NCI-H510A (cell line): ENCODE results near the gene DCST1.
A peak's percentile ranks its signal among the peaks of the same experiment; 100 is the strongest.

Experiments
- DNase-seq: peaks from one replicate; lab custom pipeline; 2025; lab: John Stamatoyannopoulos, UW

DCST1 gene

DNA sequence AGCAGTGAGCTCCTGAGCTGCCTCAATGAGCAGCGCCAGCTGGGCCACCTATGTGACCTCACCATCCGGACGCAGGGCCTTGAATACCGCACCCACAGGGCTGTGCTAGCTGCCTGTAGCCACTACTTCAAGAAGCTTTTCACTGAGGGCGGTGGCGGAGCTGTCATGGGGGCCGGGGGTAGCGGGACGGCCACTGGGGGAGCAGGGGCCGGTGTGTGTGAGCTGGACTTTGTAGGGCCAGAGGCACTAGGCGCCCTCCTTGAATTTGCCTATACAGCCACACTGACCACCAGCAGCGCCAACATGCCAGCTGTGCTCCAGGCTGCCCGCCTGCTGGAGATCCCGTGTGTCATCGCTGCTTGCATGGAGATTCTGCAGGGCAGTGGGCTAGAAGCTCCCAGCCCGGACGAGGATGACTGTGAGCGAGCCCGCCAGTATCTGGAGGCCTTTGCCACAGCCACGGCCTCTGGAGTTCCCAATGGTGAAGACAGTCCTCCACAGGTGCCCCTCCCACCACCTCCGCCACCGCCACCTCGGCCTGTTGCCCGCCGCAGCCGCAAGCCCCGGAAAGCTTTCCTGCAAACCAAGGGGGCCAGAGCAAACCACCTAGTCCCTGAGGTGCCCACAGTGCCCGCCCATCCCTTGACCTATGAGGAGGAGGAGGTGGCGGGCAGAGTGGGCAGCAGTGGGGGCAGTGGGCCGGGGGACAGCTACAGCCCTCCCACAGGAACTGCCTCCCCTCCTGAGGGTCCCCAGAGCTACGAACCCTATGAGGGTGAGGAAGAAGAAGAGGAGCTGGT, 18.7 kb upstream of the DCST1 start:
- no peak for DNase-seq

- DNase-seq, result no peak
Observed at GRCh38 chr1:155015527-155016230, 17.9 kb upstream of the DCST1 start.

DNA sequence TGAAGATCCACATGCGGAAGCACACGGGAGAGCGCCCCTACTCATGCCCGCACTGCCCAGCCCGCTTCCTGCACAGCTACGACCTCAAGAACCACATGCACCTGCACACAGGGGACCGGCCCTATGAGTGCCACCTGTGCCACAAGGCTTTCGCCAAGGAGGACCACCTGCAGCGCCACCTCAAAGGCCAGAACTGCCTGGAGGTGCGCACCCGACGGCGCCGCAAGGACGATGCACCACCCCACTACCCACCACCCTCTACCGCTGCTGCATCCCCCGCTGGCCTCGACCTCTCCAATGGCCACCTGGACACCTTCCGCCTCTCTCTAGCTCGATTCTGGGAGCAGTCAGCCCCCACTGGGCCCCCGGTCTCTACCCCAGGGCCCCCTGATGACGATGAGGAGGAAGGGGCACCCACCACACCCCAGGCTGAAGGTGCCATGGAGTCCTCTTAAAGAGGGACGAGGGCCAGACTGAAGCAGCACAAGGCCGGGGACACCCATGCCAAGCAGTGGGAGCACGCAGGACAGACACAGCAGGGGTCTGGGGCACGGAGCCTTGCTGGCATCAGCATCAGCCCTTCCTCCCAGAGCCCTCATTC, 17.3 kb upstream of the DCST1 start:
- no peak for DNase-seq

DNA sequence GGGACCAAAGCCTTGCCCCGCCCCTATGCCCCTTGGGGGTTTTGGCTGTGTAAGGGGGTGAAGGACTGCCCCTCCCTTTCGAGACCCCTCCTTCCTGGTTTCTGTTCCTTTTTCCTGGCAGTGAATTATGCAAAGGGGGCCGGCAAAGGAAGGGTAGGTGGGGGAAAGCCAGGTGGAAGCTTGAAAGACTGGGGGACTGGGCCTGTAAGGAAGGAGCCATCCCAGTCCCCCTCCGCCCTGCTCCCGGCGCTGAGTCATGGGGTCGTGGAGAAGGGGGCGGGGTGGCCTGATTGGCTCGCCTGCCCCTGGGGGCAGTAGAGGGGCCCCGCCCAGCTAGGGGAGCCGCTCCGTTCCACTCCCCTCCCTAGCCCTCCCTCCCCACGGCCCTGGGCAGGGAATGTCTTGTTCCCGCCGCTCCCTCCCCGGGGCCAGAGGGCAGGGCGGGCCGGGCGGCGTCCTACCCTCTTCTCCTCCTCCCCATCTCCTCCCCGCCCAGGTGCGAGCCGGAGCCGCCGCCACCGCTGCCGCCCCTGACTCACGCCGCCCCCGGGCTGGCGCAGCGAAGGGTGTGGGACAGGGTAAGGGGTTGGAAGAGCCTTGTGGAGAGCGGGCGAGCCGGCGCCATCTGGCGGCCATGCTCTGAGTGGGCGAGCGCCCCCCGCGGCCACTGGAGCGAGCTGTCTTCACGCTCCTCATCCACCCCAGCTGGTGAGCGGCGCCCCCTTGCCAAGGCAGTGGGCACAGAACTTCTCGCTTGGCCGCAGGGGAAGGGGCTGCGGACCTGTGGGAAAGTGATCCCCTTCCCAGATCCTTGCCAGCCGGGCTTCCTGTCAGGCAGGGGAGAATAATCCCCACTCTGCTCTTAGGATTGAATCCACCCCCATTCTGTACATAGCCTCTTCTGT, 16.3 kb upstream of the DCST1 start:
- DNase-seq, result peak; percentile 71

- DNase-seq, result no peak
Observed at GRCh38 chr1:155017946-155018316, 15.7 kb upstream of the DCST1 start.

DNA sequence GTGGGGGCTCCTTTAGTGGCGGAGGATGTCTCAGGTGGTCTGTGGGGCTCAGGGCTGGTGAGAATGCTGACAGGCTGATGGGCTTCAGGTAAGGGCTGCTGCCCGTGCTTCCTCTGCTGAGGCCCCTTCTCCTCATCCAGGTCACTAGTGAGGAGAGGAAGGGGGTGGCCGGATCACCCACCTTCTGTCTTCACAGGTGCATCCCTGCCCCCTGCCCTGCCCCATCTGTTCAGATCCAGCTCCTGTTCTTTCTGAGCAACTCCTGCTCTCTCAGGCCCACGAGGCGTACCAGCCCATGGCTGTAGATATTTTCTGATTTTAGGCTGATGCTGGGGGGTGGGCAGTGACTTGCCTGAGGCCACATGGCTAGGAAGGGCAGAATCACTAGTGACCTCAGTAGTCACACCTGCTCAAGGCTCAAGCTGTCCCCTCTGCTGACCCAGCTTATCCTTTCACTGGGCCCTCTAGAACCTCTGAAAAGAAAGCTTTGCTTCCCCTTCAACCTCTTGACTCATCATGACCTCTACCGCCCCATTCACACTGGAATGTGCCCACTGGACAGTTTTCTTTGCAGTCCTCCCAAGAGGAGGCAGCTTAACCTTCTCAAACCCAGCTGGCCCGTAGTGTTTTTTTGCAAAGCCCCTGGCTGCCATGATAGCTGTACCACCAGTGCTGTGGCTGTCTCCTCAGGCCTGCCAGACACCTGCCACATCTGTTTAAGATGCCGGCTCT, 14.8 kb upstream of the DCST1 start:
- DNase-seq, result no peak

GRCh38 chr1:155019377-155020245, 14.0 kb upstream of the DCST1 start:
- no peak for DNase-seq

DNA sequence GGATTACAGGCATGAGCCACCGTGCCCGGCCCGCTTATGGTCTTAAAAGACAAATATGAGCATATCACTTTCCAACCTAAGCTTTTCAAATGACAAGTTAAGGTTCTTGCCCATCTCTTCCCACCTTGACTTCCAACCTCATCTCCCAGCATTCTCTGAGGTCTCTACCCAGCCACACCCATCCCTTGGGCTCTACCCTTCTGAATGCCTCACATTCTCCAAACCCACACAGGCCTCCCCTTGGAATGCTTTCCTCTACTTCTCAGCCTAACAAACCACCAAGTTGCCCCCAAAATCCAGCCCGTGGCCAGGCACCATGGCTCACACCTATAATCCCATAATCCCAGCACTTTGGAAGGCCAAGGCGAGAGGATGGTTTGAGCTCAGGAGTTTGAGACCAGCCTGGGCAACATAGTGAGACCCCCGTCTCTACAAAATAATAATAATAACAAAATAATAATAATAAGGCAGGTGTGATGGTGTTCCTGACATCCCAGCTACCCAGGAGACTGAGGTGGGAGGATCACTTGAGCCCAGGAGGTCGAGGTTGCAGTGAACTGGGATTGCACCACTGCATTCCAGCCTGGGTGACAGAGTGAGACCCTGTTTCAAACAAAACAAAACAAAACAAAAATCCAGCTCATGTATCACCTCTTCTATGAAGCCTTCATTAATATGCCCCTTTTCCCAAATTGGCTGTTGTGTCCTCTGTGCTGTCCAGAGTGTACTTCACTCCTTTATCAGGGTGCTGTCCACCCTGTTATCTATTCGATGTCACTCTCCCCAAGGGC, 11.3 kb upstream of the DCST1 start:
- DNase-seq, result no peak

DNA sequence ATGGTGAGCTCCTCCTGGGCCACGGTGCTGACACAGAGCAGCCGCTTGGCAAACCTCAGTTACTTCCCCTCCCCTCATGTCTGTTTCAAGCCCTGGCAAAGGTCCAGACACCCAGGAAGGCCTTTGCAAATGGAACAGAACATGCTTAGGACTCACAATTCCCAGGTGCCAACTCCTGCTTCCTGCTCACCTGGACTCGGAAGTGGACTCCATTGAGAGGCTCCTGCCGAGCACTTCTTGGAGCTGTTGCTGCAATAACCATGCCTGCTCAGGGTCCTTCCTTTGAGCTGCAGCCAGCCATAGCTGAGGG, 10.7 kb upstream of the DCST1 start:
- peak; percentile 78 for DNase-seq

- no peak for DNase-seq
Observed at GRCh38 chr1:155023627-155024026, 10.0 kb upstream of the DCST1 start.

DNA sequence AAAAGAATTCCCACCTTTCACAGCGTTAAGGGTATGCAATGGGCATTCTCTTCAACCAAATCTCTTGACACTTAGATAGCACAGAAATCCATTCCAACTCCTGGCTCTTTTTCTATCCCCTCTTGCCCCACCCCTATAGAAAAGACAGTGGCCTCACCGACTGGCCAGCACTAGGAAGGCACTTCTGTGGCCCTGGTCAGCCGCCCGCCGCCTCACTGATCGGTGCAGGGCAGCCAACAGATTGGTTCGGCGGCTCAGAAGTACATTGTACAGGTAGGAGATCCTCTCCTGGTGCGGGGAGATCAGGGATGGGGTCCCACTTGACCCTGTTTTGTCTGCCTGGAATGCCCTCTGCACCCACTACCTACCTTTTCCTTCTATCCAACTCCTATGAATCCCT, 9.3 kb upstream of the DCST1 start:
- no peak for DNase-seq

DNA sequence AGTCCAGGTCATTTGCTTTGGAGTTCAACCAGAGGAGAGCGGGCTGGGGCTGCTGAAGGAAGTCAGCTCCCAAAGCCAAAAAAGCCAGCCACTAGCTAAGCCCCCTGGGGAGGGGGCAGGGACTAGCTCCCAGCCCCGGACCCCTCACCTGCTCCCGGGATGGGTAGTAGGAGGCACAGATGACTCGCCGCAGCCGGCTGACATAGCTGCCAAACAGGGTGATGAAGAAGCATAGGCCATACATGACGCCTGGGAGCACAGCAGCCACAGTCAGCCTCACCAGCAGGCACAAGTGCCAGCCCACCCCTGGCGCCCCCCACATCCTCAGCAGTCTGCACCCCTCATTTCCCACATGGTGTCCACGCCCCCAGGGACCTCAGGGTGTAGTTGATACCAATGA, 7.5 kb upstream of the DCST1 start:
- no peak for DNase-seq

- no peak for DNase-seq
Observed at GRCh38 chr1:155026588-155026987, 7.0 kb upstream of the DCST1 start.

DNA sequence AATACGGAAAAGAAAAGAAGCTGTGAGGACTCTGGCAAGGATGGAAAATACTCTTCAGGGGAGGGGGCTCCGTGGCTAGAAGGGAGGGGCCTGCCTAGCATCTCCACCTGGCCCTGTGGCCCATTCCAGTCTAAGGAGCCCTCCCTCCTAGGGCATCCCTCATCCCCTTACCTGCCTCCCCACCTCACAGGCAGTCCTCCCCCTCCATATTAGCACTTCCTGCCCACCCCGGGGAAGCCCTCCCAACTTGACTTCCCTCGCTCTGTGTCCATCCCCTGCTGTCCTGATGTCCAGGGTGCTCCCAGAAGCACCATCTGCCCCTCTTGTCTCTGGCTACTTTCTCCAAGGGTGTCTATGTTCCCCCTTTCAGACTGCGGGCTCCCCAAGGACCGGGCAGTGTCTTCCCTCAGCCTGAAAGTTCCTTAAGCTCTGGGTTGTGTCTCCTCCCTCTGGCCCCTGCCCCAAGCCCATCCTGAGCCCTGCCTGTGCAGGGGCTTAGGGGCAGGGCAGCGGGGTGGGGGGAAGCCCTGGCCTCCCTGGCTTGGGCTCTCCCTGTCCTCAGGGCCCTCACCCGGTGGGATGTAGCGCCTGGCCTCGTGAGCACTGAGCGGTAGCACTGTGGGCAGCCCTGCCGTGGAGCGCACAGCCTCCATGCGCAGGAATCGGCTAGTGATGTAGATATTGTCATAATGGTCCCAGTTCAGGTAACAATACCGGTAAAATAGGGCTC, 3.9 kb upstream of the DCST1 start:
- no peak for DNase-seq

GRCh38 chr1:155030243-155030795, 3.3 kb upstream of the DCST1 start:
- DNase-seq, result no peak

DNA sequence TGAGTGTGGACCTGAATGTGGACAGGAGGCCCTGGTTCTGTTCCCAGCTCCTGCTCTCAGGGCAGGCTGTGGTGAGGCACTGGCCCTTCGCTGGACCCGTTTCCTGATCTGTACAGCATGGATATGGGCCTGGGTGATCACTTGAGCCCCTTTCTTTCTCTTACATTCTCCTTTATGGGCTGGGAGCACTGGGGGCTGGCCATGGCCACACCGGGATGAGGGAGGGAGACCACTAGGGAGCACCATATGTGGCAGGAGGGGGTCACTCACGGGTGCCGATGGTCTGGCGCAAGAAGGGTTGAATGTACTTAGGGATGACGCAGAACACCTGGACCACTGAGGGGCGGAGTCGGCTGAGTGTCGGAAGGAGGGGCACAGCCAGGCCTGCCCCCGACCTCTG, 2.7 kb upstream of the DCST1 start:
- DNase-seq, result no peak

- DNase-seq, result no peak
Observed at GRCh38 chr1:155032886-155033285, 738 bp upstream of the DCST1 start.

DNA sequence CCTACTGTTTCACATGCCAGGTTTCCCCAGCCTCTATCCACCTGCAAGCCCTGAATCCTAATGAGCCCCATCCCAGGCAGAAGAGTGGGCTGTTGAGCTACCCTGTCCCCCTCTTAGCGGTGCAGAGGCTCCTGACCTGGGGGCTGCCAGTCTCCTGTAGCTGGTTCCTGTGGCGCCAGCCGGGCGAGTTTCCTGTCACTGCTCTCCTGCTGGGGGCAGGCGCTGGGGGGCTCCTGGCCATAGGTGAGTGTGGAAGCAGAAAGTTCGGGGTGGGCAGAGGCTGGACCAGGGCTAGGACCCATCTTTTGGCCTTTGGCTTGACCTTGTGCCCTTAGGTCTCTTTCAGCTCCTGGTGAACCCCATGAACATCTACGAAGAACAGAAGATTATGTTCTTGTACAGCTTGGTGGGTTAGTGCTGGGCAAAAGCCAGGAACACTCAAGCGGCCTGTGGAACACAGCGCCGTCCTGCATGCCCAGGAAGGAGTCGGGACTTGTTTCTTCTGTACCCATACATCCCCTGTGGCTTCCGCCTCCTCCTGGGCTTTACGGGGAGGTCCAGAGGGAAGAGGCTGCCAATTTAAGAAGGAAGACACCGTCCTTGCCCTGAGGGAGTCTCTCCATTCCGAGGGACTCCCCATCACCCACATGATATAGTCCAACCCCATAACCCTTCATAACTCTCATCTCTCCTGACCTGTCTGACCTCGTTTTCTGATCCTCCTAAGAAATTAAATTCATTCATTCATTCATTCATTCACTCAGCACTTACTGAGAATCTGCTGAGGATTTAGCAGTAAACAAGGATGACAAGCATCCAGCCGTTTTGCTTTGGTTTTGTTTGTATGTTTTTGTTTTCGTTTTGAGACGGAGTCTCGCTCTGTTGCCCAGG, 939 bp downstream of the DCST1 start:
- DNase-seq, result no peak
